AG09309 (cell line): Measurements from ENCODE around the gene TBC1D22A.

Experiments used
- DNase-seq: peaks from one replicate; pipeline ENCODE4 v3.0.0-alpha.2; 2010; ENCODE audit warnings: low read depth
- H3K4me3 ChIP-seq: 2 replicates; pipeline ENCODE4 v1.5.1; 2011; ENCODE audit warnings: mild to moderate bottlenecking, low read depth, low read length, moderate library complexity; ENCODE audit not compliant: control insufficient read depth
- CTCF ChIP-seq: IDR thresholded peaks from 2 replicates; pipeline ENCODE4 v1.5.1; 2011; ENCODE audit warnings: mild to moderate bottlenecking, low read depth, low read length, inconsistent platforms; ENCODE audit not compliant: insufficient read depth, control insufficient read depth; ENCODE audit errors: missing control alignments

TBC1D22A gene

GRCh38 chr22:47210112-47210657 is 447.7 kb downstream of the TBC1D22A start:
- no peak for DNase-seq
- no peak for TF ChIP-seq CTCF
- H3K4me3 ChIP-seq, result no peak overlapping the region

GRCh38 chr22:47210686-47211085 is 448.2 kb downstream of the TBC1D22A start:
- no peak for TF ChIP-seq CTCF
- DNase-seq, result no peak
- H3K4me3 ChIP-seq, result no peak overlapping the region

GRCh38 chr22:47213571-47214230 is 451.3 kb downstream of the TBC1D22A start:
- no peak for DNase-seq
- TF ChIP-seq CTCF, result peak; percentile 81
- H3K4me3 ChIP-seq, result no peak overlapping the region

- no peak for DNase-seq
- no peak for TF ChIP-seq CTCF
- H3K4me3 ChIP-seq, result no peak overlapping the region
These were observed 453.4 kb downstream of the TBC1D22A start for GRCh38 chr22:47215851-47216250.

GRCh38 chr22:47218671-47219070 is 456.2 kb downstream of the TBC1D22A start:
- no peak for DNase-seq
- TF ChIP-seq CTCF, result no peak
- no peak overlapping the region for H3K4me3 ChIP-seq

GRCh38 chr22:47219789-47220188 is 457.3 kb downstream of the TBC1D22A start:
- DNase-seq, result no peak

More at GRCh38 chr22:47219789-47220188, 457.3 kb downstream of the TBC1D22A start:
- no peak overlapping the region for H3K4me3 ChIP-seq
- no peak for TF ChIP-seq CTCF
